HCT116 (cell line): ENCODE measurements around the gene TANC1. TPM values are rescaled to one million over a fixed set of nuclear protein-coding genes. Genes with fewer than 3 reads are reported as not detected.

Experiments
- ATAC-seq: fragments of 200-7000 bp; cut with Tn5 transposase; 2 replicates; pipeline ENCODE4 v1.9.1; 2020; ENCODE audit warnings: mild to moderate bottlenecking, moderate library complexity
- BruUV-seq: library from RNA; stranded (reverse); fragments of 400-500 nt; replicated peaks from 2 replicates; lab custom pipeline; 2021; lab: Mats Ljungman, UMichigan
- CTCF ChIA-PET: fragments of 300-600 bp; sonication (Branson Sonifier 250); formaldehyde crosslinking; loops from one replicate; lab custom pipeline; 2021; ENCODE audit warnings: antibody characterized with exemption; lab: Charles Lee
- POLR2A ChIA-PET: fragments of 300-600, 350-600 bp; sonication (Branson Sonifier 250); formaldehyde crosslinking; loops from one replicate; lab custom pipeline; 2021; ENCODE audit warnings: antibody characterized with exemption; lab: Charles Lee
- RAD21 ChIA-PET, 2 experiments: fragments of 300-600 bp; sonication (Branson Sonifier 250); formaldehyde crosslinking; loops; one replicate each; lab custom pipeline; 2023; ENCODE audit warnings: low total read pairs in 2 of 2; ENCODE audit not compliant: uncharacterized antibody in 2 of 2, unreplicated experiment in 2 of 2, low non-redundant PET in 1 of 2; lab: Charles Lee
- DNase-seq: peaks from one replicate; pipeline ENCODE4 v3.0.0-alpha.2; 2010; ENCODE audit warnings: low read depth, low spot score
- H2AFZ ChIP-seq: fragments of 200-600 bp; shearing (Covaris generic), sonication (generic); 2 replicates; pipeline ENCODE4 v1.6.1; 2017; ENCODE audit warnings: low read depth, mixed run types, mixed read lengths, antibody characterized with exemption, low read length; ENCODE audit not compliant: poor library complexity, severe bottlenecking
- H3K27ac ChIP-seq: 2 replicates; pipeline ENCODE4 v1.5.1; 2012; ENCODE audit warnings: low read depth, low read length
- H3K27me3 ChIP-seq: fragments of 200-600 bp; sonication (generic); 2 replicates; pipeline ENCODE4 v1.6.1; 2016; ENCODE audit warnings: mixed run types, low read length, mixed read lengths; ENCODE audit not compliant: insufficient read depth
- H3K36me3 ChIP-seq, 2 experiments: fragments of 200-500 bp in 1 of 2; fragments of 200-600 bp in 1 of 2; sonication (Bioruptor generic) in 1 of 2; sonication (generic) in 1 of 2; 2 replicates each; pipeline versions ENCODE4 v1.5.1 to v1.6.1; 2014 to 2016; ENCODE audit warnings: low read length in 2 of 2, inconsistent platforms in 1 of 2, mixed read lengths in 1 of 2, mixed run types in 1 of 2; ENCODE audit not compliant: insufficient read depth in 2 of 2, control insufficient read depth in 1 of 2
- H3K4me1 ChIP-seq, 2 experiments: fragments of 200-600 bp in 1 of 2; sonication (generic) in 1 of 2; 2 replicates each; pipeline versions ENCODE4 v1.5.1 to v1.6.1; 2012 to 2017; ENCODE audit warnings: low read length in 2 of 2, inconsistent platforms in 1 of 2, mild to moderate bottlenecking in 1 of 2, mixed read lengths in 1 of 2, mixed run types in 1 of 2, moderate library complexity in 1 of 2; ENCODE audit not compliant: insufficient read depth in 2 of 2, control insufficient read depth in 1 of 2
- H3K4me2 ChIP-seq: fragments of 200-600 bp; sonication (generic); 2 replicates; pipeline ENCODE4 v1.6.1; 2017; ENCODE audit warnings: mixed run types, low read length, mixed read lengths
- H3K4me3 ChIP-seq, 2 experiments: fragments of 200-600 bp in 1 of 2; sonication (generic) in 1 of 2; replicated peaks in 1 of 2; 2 replicates each; pipeline ENCODE4 v1.5.1; 2011 to 2016; ENCODE audit warnings: low read length in 2 of 2, control low read depth in 1 of 2, low read depth in 1 of 2, mild to moderate bottlenecking in 1 of 2, mixed read lengths in 1 of 2, mixed run types in 1 of 2
- H3K79me2 ChIP-seq: fragments of 200-600 bp; sonication (generic); 2 replicates; pipeline ENCODE4 v1.6.1; 2017; ENCODE audit warnings: mild to moderate bottlenecking, mixed run types, low read length, moderate library complexity, mixed read lengths; ENCODE audit not compliant: insufficient read depth
- H3K9ac ChIP-seq: fragments of 200-600 bp; sonication (generic); 2 replicates; pipeline ENCODE4 v1.6.1; 2016; ENCODE audit warnings: low read length, mixed read lengths
- H3K9me2 ChIP-seq: fragments of 200-600 bp; sonication (generic), shearing (Covaris generic); 2 replicates; pipeline ENCODE4 v1.6.1; 2017; ENCODE audit warnings: mixed run types, mild to moderate bottlenecking, moderate library complexity; ENCODE audit not compliant: insufficient read depth
- H3K9me3 ChIP-seq, 2 experiments: fragments of 200-500 bp in 1 of 2; fragments of 200-600 bp in 1 of 2; sonication (Bioruptor generic) in 1 of 2; sonication (generic) in 1 of 2; 2 replicates each; pipeline ENCODE4 v1.6.1; 2014 to 2017; ENCODE audit warnings: low read length in 2 of 2, mixed read lengths in 2 of 2, inconsistent platforms in 1 of 2, low read depth in 1 of 2, mild to moderate bottlenecking in 1 of 2, mixed run types in 1 of 2, moderate library complexity in 1 of 2; ENCODE audit not compliant: control insufficient read depth in 1 of 2, insufficient read depth in 1 of 2
- H4K20me1 ChIP-seq: fragments of 200-600 bp; sonication (generic), shearing (Covaris generic); 2 replicates; pipeline ENCODE4 v1.6.1; 2017; ENCODE audit warnings: mixed run types, mild to moderate bottlenecking, moderate library complexity; ENCODE audit not compliant: insufficient read depth
- ATF3 ChIP-seq: IDR thresholded peaks from 2 replicates; pipeline ENCODE4 v1.6.1; 2012
- CBX3 ChIP-seq: IDR thresholded peaks from 2 replicates; pipeline ENCODE4 v1.6.1; 2012; ENCODE audit warnings: low read depth
- CEBPB ChIP-seq: IDR thresholded peaks from 2 replicates; pipeline ENCODE4 v1.6.1; 2012; ENCODE audit warnings: low read depth
- EZH2phosphoT487 ChIP-seq: fragments of 200-600 bp; IDR thresholded peaks from 2 replicates; pipeline ENCODE4 v1.6.1; 2018; ENCODE audit warnings: antibody characterized with exemption, borderline replicate concordance
- FOSL1 ChIP-seq: IDR thresholded peaks from 2 replicates; pipeline ENCODE4 v1.6.1; 2012; ENCODE audit warnings: low read depth
- POLR2A ChIP-seq: IDR thresholded peaks from 2 replicates; pipeline ENCODE4 v1.7.0; 2011; ENCODE audit warnings: borderline replicate concordance; ENCODE audit not compliant: insufficient read depth, insufficient read length; ENCODE audit errors: extremely low read depth
- POLR2AphosphoS5 ChIP-seq: IDR thresholded peaks from 2 replicates; pipeline ENCODE4 v1.6.1; 2011; ENCODE audit warnings: mild to moderate bottlenecking, low read depth, low read length, moderate library complexity
- RAD21 ChIP-seq: IDR thresholded peaks from 2 replicates; pipeline ENCODE4 v1.6.1; 2012; ENCODE audit warnings: low read depth, mild to moderate bottlenecking
- REST ChIP-seq: IDR thresholded peaks from 2 replicates; pipeline ENCODE4 v1.6.1; 2012; ENCODE audit warnings: low read depth
- SP1 ChIP-seq: IDR thresholded peaks from 2 replicates; pipeline ENCODE4 v1.6.1; 2012; ENCODE audit warnings: low read depth
- TCF7L2 ChIP-seq: IDR thresholded peaks from 2 replicates; pipeline ENCODE4 v1.7.0; 2011; ENCODE audit warnings: borderline replicate concordance, inconsistent platforms; ENCODE audit not compliant: insufficient read depth, insufficient read length; ENCODE audit errors: extremely low read depth
- ZFX ChIP-seq: fragments of 450-650 bp; IDR thresholded peaks from 2 replicates; pipeline ENCODE4 v1.6.1; 2017
- intact Hi-C: fragments of 100-400 bp; cut with micrococcal nuclease; formaldehyde crosslinking; loops from 2 replicates; pipeline ENCODE4 v1.10.0; 2022
- total RNA-seq: library from RNA; stranded (reverse); gene quantifications from one replicate; pipeline ENCODE4 v1.2.1, GENCODE V29; 2021; ENCODE audit not compliant: unreplicated experiment

The TANC1 gene
- total RNA-seq, 1 experiment from 2014 or later: 15.1 TPM

- TF ChIP-seq REST (no peak), CBX3 (no peak), FOSL1 (no peak), RAD21 (no peak), ZFX (no peak), CEBPB (no peak), POLR2AphosphoS5 (no peak)
- TF ChIP-seq, all 23 proteins: peak for 0
These were observed 121.1 kb downstream of the TANC1 start (continued) for GRCh38 chr2:159089543-159089942.

GRCh38 chr2:159090514-159091201 is 122.2 kb downstream of the TANC1 start:
- no peak overlapping the region for H3K4me2 ChIP-seq
- H3K36me3 ChIP-seq: no peaks in the 10 kb centered on the region
- H3K9me3 ChIP-seq: no peaks in the 10 kb centered on the region; a peak in 1 of 4 replicates

More at GRCh38 chr2:159090514-159091201, 122.2 kb downstream of the TANC1 start:
- no peak overlapping the region for H3K4me3 ChIP-seq
- no TSS peak for BruUV-seq
- CTCF ChIA-PET: interaction anchor here (1.5 kb wide), 1 partner anchor 28 kb away, joined by 3 read pairs; no protein-coding TSS in a partner anchor
- DNase-seq: no peak
- no peaks in the 10 kb centered on the region for H3K9me2 ChIP-seq
- no peak overlapping the region for H2AFZ ChIP-seq
- no peak overlapping the region for H3K9ac ChIP-seq
- RAD21 ChIA-PET: no interaction called here
- H3K27ac ChIP-seq: no peak overlapping the region
- H3K4me1 ChIP-seq: peaks cover 7 to 9% of the 10 kb centered on the region in 2 experiments; a peak in 2 of 4 replicates
- H3K27me3 ChIP-seq: no peaks in the 10 kb centered on the region
- H3K79me2 ChIP-seq: peaks cover 9% of the 10 kb centered on the region; the same call in 1 of the 2 replicates
- TF ChIP-seq TCF7L2 (no peak), POLR2A (no peak), ATF3 (no peak), REST (no peak), SP1 (no peak), EZH2phosphoT487 (no peak), POLR2AphosphoS5 (no peak), CEBPB (no peak), CBX3 (no peak)
- POLR2A ChIA-PET: no interaction called here
- no peaks in the 10 kb centered on the region for H4K20me1 ChIP-seq
- intact Hi-C loops: no loop called here
- no peak for ATAC-seq
